Regular cardiac myocyte (primary cell): ENCODE measurements around the gene IQCH. TPM values are rescaled to one million over a fixed set of nuclear protein-coding genes. Genes with fewer than 3 reads are reported as not detected.

Source experiments
- total RNA-seq: library from RNA; depleted of rRNA; stranded (reverse); fragments of >200 nt; gene quantifications from 2 replicates; pipeline ENCODE4 v1.2.3, GENCODE V29; 2014

Gene IQCH
- 3.1 and 3.4 TPM in 2 replicates for total RNA-seq

GRCh38 chr15:67254238-67255175, at the start of gene IQCH, which contains the start of gene AAGAB:
IQCH (plus strand) TSS chr15:67254786; CDS start chr15:67254897, 111 bp downstream.
AAGAB (minus strand) TSS chr15:67254661; CDS start chr15:67254631, 30 bp downstream.

DNA sequence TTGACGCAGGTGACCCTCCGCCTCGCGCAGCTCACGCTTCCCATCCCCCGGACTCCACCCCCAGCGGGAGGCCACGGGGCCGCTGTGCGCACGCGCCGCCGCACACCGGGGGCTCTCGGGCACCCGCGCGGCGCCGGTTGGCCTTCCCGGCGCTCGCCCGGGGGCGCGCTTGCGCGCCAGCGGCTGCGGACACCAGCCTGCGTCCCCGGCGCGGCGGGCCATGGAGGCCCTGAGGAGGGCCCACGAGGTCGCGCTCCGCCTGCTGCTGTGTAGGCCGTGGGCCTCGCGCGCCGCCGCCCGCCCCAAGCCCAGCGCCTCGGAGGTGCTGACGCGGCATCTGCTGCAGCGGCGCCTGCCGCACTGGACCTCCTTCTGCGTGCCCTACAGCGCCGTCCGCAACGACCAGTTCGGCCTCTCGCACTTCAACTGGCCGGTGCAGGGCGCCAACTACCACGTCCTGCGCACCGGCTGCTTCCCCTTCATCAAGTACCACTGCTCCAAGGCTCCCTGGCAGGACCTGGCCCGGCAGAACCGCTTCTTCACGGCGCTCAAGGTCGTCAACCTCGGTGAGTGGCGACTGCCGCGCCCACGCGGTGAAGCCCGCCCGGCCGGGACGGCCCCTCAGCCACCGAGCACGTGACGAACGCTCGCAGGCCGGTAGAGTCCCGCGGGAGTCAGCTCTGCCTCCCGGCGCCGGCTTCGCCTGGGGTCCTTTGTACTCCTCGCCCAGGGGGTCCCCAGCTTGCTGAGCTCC, 266.6 kb downstream of the IQCH start, which contains the start of gene C15orf61:
Gene C15orf61 (plus strand): TSS at position 103 of the 754 bp plus-strand sequence. CDS start 118 bp downstream, at position 221.

GRCh38 chr15:67542420-67543347, 288.1 kb downstream of the IQCH start, which contains the start of gene MAP2K5:
MAP2K5 (plus strand) TSS chr15:67542703; CDS start chr15:67543336, 633 bp downstream.

Other genes starting within 250 kb of the IQCH start
- 41.8 and 43.7 TPM in 2 replicates for gene SMAD3, start 189.2 kb upstream of the IQCH start, total RNA-seq
- gene AAGAB, start 125 bp upstream of the IQCH start, total RNA-seq = 51.9 and 55.8 TPM in 2 replicates